ENCODE measurements around the gene CCR1.

- TF ChIP-seq CTCF (IDR thresholded peaks at IDR 0.05; ENCODE audit: poor library complexity, severe bottlenecking) (no peak), SMC3 (conservative IDR thresholded peaks at IDR 0.05; ENCODE audit: poor library complexity) (no peak), POLR2AphosphoS5 (IDR thresholded peaks at IDR 0.05) (no peak), REST (IDR thresholded peaks at IDR 0.05; ENCODE audit: borderline replicate concordance) (no peak)
Measured at GRCh38 chr3:46228260-46229242, 20.4 kb upstream of the CCR1 start.
